DND-41 (cell line): Measurements from ENCODE around the gene NAB2.
"Not testable (repeated sequence)": the region's sequence is repeated elsewhere in the genome, so short reads cannot be mapped to it uniquely, and the experiment has no call there.

Experiments used
- CTCF ChIP-seq: IDR thresholded peaks from 2 replicates; pipeline ENCODE4 v1.5.1; 2012; ENCODE audit warnings: borderline replicate concordance, low read length, moderate library complexity, mild to moderate bottlenecking; ENCODE audit not compliant: poor library complexity, severe bottlenecking; ENCODE audit errors: extremely low read depth
- EZH2 ChIP-seq: IDR thresholded peaks from 3 replicates; pipeline ENCODE4 v1.6.1; 2012; ENCODE audit warnings: borderline replicate concordance, low read depth, mild to moderate bottlenecking, moderate library complexity, low read length, inconsistent platforms; ENCODE audit not compliant: severe bottlenecking

GRCh38 chr12:57120718-57121117, 31.8 kb downstream of the NAB2 start:
- TF ChIP-seq EZH2, CTCF: not testable (repeated sequence)
